ENCODE results near the gene SLC22A2. TPM values are rescaled to one million over a fixed set of nuclear protein-coding genes. Genes with fewer than 3 reads are reported as not detected.

Gene SLC22A2
- total RNA-seq, 2 donors from 2014 or later = not detected

DNA sequence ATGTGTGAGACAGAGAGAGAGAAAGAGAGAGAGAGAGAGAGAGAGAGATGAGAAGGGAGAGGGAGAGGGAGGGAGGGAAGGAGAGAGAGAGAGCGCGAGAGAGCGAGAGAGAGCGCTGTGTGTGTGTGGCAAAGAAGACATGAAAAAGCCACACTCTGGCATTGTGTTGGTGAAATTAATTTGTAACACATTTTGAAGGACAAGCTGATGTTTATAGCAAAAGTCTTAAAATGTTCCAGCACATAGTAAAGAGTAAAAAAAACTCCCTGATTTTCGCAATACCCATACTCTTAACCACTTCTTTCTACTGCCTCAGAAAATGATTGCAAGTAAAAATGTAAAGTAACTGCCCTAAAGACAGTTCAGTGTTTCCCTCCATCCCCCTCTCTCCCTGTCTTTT is 80.3 kb downstream of the SLC22A2 start:
- H3K27me3 Mint-ChIP-seq = peaks cover 33% of the 10 kb centered on the region

GRCh38 chr6:160177220-160177619 is 81.4 kb downstream of the SLC22A2 start:
- no peaks in the 10 kb centered on the region for H3K9me3 ChIP-seq (ENCODE audit: control insufficient read depth, low read length, poor library complexity, severe bottlenecking)
- Mint-ChIP-seq H3K4me1 (no peaks in the 10 kb centered on the region), H3K27me3 (peaks cover 36% of the 10 kb centered on the region), H3K27ac (no peak overlapping the region), H3K4me3 (peak overlapping the region; percentile 19), H3K36me3 (ENCODE audit: low read depth) (peaks cover 2% of the 10 kb centered on the region)
- ATAC-seq (no peak), DNase-seq (no peak)

More for the DNA sequence above, 80.3 kb downstream of the SLC22A2 start:
- no peak overlapping the region for H3K4me3 Mint-ChIP-seq
- no peak overlapping the region for H3K27ac Mint-ChIP-seq
- peaks cover 2% of the 10 kb centered on the region for H3K36me3 Mint-ChIP-seq (ENCODE audit: low read depth)
- DNase-seq = no peak
- no peak for ATAC-seq
- no peaks in the 10 kb centered on the region for H3K4me1 Mint-ChIP-seq
- H3K9me3 ChIP-seq (ENCODE audit: control insufficient read depth, low read length, poor library complexity, severe bottlenecking) = no peaks in the 10 kb centered on the region

DNA sequence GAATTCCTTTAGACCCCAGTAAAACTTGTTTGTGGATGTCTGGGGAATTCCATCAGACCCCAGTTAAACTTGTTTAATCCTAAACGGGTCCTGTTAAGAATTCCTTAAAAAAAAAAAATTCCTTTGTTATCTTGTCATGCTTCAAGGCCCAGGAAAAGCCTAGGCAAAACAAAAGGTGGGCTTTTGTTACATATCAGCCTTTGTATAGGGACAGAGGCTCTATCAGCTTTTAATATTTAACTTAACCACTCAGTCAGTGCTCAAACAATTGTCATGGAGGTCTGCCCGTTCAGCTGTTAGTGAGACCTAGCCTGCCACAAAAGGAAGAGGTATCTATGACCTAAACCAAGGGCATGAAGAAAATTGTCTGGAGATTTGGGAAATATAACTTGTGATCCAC is 83.9 kb downstream of the SLC22A2 start:
- H3K4me3 Mint-ChIP-seq = no peak overlapping the region
- H3K27ac Mint-ChIP-seq = no peak overlapping the region
- ATAC-seq (no peak), DNase-seq (no peak)
- no peaks in the 10 kb centered on the region for H3K9me3 ChIP-seq (ENCODE audit: control insufficient read depth, low read length, poor library complexity, severe bottlenecking)
- H3K36me3 Mint-ChIP-seq (ENCODE audit: low read depth) = peaks cover 2% of the 10 kb centered on the region
- no peaks in the 10 kb centered on the region for H3K4me1 Mint-ChIP-seq
- peaks cover 35% of the 10 kb centered on the region for H3K27me3 Mint-ChIP-seq

GRCh38 chr6:160173806-160174527 is 84.7 kb downstream of the SLC22A2 start:
- no peak overlapping the region for H3K27ac Mint-ChIP-seq
- no peak for DNase-seq
- H3K27me3 Mint-ChIP-seq = peaks cover 35% of the 10 kb centered on the region
- H3K9me3 ChIP-seq (ENCODE audit: control insufficient read depth, low read length, poor library complexity, severe bottlenecking) = no peaks in the 10 kb centered on the region
- H3K36me3 Mint-ChIP-seq (ENCODE audit: low read depth) = peaks cover 2% of the 10 kb centered on the region
- ATAC-seq = no peak
- no peak overlapping the region for H3K4me3 Mint-ChIP-seq
- no peaks in the 10 kb centered on the region for H3K4me1 Mint-ChIP-seq

DNA sequence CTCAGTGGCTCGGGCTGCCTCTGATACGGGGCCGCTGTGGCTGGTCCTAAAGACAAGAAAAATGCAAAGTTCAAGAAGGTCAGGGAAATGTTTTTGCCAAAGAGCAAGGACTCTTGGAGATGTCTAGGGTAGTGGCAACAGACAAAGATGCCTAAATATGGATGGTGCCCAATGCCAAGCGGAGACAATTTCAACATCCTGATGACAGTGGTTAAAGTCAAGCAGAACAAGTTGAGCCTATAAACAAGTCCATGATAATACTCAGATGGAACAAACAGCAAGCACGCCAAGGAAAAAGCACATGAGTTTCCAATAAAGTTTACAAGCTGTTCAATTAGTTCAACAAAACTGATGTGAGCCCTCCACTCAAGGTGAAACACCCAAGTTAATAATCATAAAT is 85.9 kb downstream of the SLC22A2 start:
- H3K27me3 Mint-ChIP-seq = peaks cover 35% of the 10 kb centered on the region
- H3K4me3 Mint-ChIP-seq = no peak overlapping the region
- DNase-seq (no peak), ATAC-seq (no peak)
- H3K9me3 ChIP-seq (ENCODE audit: control insufficient read depth, low read length, poor library complexity, severe bottlenecking) = no peaks in the 10 kb centered on the region
- no peak overlapping the region for H3K27ac Mint-ChIP-seq
- H3K4me1 Mint-ChIP-seq = no peaks in the 10 kb centered on the region
- no peaks in the 10 kb centered on the region for H3K36me3 Mint-ChIP-seq (ENCODE audit: low read depth)

DNA sequence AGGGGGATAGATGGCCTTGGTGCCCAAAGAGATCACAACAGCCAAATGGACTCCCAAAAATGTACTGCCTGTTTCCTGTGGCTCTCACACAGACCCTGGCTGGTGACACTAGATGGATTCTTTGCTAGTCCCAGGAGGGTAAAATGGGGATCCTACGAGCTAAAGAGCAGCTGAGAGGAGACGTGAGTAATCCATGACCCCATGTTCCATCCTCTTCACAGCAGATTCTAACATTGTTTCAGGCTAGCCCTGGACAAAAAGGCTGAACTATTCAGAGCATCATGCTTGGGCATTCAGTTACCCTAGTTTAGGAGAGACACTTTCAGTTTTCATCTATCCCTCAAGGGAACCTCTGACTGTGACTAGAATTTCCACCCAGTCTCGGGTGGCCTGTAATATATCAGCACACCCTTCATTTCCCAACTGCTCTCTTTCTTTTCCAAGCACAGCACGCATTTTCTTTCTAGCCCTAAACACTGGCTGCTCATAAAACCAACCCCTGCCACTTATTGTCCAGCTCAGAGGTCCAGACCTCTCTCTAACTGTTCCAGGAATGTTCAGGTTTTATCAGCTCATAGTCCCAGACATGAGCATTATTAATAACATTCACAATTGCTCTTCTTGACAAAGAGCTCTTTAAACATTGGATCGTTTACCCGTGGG is 88.5 kb downstream of the SLC22A2 start:
- no peak overlapping the region for H3K27ac Mint-ChIP-seq
- H3K4me1 Mint-ChIP-seq = no peaks in the 10 kb centered on the region
- no peaks in the 10 kb centered on the region for H3K9me3 ChIP-seq (ENCODE audit: control insufficient read depth, low read length, poor library complexity, severe bottlenecking)
- H3K4me3 Mint-ChIP-seq = no peak overlapping the region
- DNase-seq (no peak), ATAC-seq (no peak)
- H3K36me3 Mint-ChIP-seq (ENCODE audit: low read depth) = no peaks in the 10 kb centered on the region
- H3K27me3 Mint-ChIP-seq = peaks cover 35% of the 10 kb centered on the region

- no peak for ATAC-seq
- no peak overlapping the region for H3K4me3 Mint-ChIP-seq
- H3K36me3 Mint-ChIP-seq (ENCODE audit: low read depth) = no peaks in the 10 kb centered on the region
- DNase-seq = no peak
- no peaks in the 10 kb centered on the region for H3K9me3 ChIP-seq (ENCODE audit: control insufficient read depth, low read length, poor library complexity, severe bottlenecking)
- H3K27me3 Mint-ChIP-seq = peaks cover 34% of the 10 kb centered on the region
- H3K27ac Mint-ChIP-seq = no peak overlapping the region
- no peaks in the 10 kb centered on the region for H3K4me1 Mint-ChIP-seq
These were observed 90.8 kb downstream of the SLC22A2 start for GRCh38 chr6:160167604-160168399.

Other genes with a start within 250 kb of the SLC22A2 start
- under 1 TPM; 0.21 to 0.45 TPM for gene SLC22A1, start 137.0 kb downstream of the SLC22A2 start, total RNA-seq
- not detected for gene SLC22A3, start 89.6 kb upstream of the SLC22A2 start, total RNA-seq

All from T-helper 17 cell (primary cell).